ENCODE measurements around the gene PLA2G2F. TPM values are rescaled to one million over a fixed set of nuclear protein-coding genes. Genes with fewer than 3 reads are reported as not detected.

Gene PLA2G2F
- total RNA-seq, 1 donor from 2014 or later, result not detected

DNA sequence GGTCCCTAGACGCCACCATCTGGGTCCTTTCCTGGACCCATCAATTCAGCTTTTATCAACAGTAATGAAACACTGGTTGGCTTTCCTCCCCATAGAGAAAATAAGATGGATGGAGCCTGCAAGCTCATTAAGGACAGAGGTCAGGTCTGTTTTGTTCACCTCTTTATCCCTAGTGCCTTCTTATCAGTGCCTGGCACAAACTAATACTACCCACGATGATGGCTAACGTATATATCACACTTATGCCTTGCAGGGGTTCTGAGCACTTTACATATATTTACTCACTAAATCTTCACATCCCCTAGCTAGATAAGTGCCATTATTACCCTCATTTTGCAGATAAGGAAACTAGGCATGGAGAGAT lies 41.7 kb downstream of the PLA2G2F start:
- no peak overlapping the region for H3K27ac Mint-ChIP-seq (ENCODE audit: unreplicated experiment)

DNA sequence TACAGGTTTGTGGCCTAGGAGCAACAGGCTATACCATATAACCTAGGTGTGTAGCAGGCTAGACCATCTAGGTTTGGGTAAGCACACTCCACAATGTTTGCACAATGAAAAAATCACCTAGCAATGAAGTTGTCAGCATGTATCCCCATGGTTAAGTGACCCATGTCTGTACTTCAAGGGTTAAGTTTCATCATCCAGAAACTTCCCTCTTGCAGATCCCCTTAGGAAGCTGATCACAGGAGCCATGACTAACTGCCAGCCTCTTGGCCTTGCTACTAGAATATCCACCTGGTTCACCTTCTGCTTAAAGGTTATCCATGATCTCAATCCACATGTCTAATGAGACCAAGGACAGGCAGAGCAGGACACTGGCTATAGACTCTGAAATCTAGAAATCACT lies 43.3 kb downstream of the PLA2G2F start:
- TF ChIP-seq, protein P1, sequence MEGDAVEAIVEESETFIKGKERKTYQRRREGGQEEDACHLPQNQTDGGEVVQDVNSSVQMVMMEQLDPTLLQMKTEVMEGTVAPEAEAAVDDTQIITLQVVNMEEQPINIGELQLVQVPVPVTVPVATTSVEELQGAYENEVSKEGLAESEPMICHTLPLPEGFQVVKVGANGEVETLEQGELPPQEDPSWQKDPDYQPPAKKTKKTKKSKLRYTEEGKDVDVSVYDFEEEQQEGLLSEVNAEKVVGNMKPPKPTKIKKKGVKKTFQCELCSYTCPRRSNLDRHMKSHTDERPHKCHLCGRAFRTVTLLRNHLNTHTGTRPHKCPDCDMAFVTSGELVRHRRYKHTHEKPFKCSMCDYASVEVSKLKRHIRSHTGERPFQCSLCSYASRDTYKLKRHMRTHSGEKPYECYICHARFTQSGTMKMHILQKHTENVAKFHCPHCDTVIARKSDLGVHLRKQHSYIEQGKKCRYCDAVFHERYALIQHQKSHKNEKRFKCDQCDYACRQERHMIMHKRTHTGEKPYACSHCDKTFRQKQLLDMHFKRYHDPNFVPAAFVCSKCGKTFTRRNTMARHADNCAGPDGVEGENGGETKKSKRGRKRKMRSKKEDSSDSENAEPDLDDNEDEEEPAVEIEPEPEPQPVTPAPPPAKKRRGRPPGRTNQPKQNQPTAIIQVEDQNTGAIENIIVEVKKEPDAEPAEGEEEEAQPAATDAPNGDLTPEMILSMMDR (IDR thresholded peaks at IDR 0.05; ENCODE audit: unreplicated experiment), result no peak
- H3K27me3 Mint-ChIP-seq (ENCODE audit: unreplicated experiment), result peaks cover 14% of the 10 kb centered on the region
- no peak overlapping the region for H3K4me3 Mint-ChIP-seq (ENCODE audit: unreplicated experiment)
- H3K36me3 Mint-ChIP-seq (ENCODE audit: low read depth, unreplicated experiment), result no peaks in the 10 kb centered on the region
- DNase-seq (ENCODE audit: low spot score), result no peak
- no peaks in the 10 kb centered on the region for H3K9me3 Mint-ChIP-seq (ENCODE audit: unreplicated experiment)
- H3K27ac Mint-ChIP-seq (ENCODE audit: unreplicated experiment), result no peak overlapping the region
- peaks cover 17% of the 10 kb centered on the region for H3K4me1 Mint-ChIP-seq (ENCODE audit: unreplicated experiment)

More for the DNA sequence above, 41.7 kb downstream of the PLA2G2F start:
- peaks cover 14% of the 10 kb centered on the region for H3K27me3 Mint-ChIP-seq (ENCODE audit: unreplicated experiment)
- TF ChIP-seq, protein P1 (IDR thresholded peaks at IDR 0.05; ENCODE audit: unreplicated experiment), result no peak
- no peaks in the 10 kb centered on the region for H3K36me3 Mint-ChIP-seq (ENCODE audit: low read depth, unreplicated experiment)
- H3K9me3 Mint-ChIP-seq (ENCODE audit: unreplicated experiment), result no peaks in the 10 kb centered on the region
- DNase-seq (ENCODE audit: low spot score), result no peak
- peaks cover 9% of the 10 kb centered on the region for H3K4me1 Mint-ChIP-seq (ENCODE audit: unreplicated experiment)
- H3K4me3 Mint-ChIP-seq (ENCODE audit: unreplicated experiment), result no peak overlapping the region

DNA sequence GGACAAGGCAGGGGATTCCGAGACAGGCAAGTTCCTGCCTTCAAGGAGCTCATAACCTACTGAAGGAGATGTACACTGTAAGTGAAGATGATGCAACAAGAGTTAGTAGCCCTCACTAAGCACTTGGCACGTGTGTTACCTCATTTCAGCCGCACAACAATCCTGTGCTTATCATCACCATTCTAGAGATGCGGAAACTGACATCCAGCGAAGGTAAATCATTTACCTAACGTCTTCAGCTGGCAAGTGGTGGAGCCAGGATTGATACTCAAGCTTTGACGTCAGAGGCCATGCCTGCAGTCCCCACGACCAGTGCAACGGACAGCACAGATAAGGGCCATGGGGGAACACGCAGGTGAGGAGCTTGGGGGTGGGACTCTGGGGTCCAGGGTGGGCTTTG lies 43.9 kb downstream of the PLA2G2F start:
- peaks cover 14% of the 10 kb centered on the region for H3K27me3 Mint-ChIP-seq (ENCODE audit: unreplicated experiment)
- TF ChIP-seq, protein P1 (IDR thresholded peaks at IDR 0.05; ENCODE audit: unreplicated experiment), result no peak
- no peak overlapping the region for H3K27ac Mint-ChIP-seq (ENCODE audit: unreplicated experiment)
- peaks cover 18% of the 10 kb centered on the region for H3K4me1 Mint-ChIP-seq (ENCODE audit: unreplicated experiment)
- H3K36me3 Mint-ChIP-seq (ENCODE audit: low read depth, unreplicated experiment), result no peaks in the 10 kb centered on the region
- H3K9me3 Mint-ChIP-seq (ENCODE audit: unreplicated experiment), result no peaks in the 10 kb centered on the region
- no peak for DNase-seq (ENCODE audit: low spot score)
- no peak overlapping the region for H3K4me3 Mint-ChIP-seq (ENCODE audit: unreplicated experiment)

DNA sequence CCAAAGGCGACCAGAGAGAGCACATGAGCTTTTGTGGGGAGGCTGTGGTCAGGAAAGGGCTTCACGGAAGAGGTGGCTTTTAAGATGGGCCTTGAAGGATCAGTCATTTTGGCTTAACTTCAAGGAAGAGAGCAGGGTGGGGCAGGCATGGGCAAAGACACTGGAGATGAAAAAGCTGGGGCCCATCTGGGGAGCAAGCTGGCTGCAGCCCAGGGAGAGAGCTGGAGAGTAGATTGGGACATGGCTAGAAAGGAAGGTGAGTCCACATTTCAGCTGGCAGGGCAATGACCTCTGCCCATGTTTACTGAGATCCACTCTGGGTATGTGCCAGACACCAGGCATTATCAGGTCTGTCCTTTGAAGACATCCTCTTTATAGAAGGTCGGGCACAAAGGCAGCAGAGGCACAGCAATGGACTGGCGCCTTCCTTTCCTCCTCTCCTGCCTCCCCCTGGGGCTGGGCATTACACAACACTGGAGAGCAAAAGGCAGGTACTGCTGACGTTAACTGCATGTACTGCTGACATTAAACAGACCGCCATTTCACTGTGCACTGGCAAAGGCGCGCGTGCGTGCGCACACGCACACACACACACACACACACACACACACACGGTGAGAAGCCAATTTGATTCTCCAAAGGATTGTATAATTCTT lies 44.6 kb downstream of the PLA2G2F start:
- DNase-seq (ENCODE audit: low spot score), result no peak
- Mint-ChIP-seq H3K4me1 (ENCODE audit: unreplicated experiment) (peaks cover 22% of the 10 kb centered on the region), H3K36me3 (ENCODE audit: low read depth, unreplicated experiment) (no peaks in the 10 kb centered on the region), H3K9me3 (ENCODE audit: unreplicated experiment) (no peaks in the 10 kb centered on the region), H3K27ac (ENCODE audit: unreplicated experiment) (peak overlapping the region; percentile 34), H3K4me3 (ENCODE audit: unreplicated experiment) (no peak overlapping the region), H3K27me3 (ENCODE audit: unreplicated experiment) (peaks cover 14% of the 10 kb centered on the region)
- TF ChIP-seq, protein P1 (IDR thresholded peaks at IDR 0.05; ENCODE audit: unreplicated experiment), result no peak

DNA sequence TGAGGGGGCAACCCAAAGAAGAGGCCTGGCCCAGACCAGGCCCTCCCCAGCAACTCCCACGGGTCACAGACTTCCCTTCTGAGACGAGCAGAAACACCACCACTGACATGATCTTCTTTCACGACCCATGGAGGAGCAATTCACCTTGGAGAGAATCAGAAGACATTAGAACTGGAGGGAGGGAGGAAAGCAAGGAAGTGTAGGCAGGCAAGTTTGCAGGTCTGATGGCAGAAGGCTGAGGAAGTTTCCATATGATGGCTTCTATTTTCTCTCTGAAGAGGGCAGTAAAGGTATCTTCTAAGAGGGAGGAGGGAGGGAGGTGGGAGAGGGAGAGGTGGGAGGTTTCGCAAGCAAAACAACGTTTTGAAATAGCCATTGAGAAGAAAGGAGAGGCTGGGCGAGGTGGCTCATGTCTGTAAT lies 45.4 kb downstream of the PLA2G2F start:
- TF ChIP-seq, protein P1 (IDR thresholded peaks at IDR 0.05; ENCODE audit: unreplicated experiment), result no peak
- H3K4me1 Mint-ChIP-seq (ENCODE audit: unreplicated experiment), result peaks cover 22% of the 10 kb centered on the region
- DNase-seq (ENCODE audit: low spot score), result no peak
- H3K27ac Mint-ChIP-seq (ENCODE audit: unreplicated experiment), result no peak overlapping the region
- H3K27me3 Mint-ChIP-seq (ENCODE audit: unreplicated experiment), result peaks cover 14% of the 10 kb centered on the region
- no peaks in the 10 kb centered on the region for H3K9me3 Mint-ChIP-seq (ENCODE audit: unreplicated experiment)
- no peaks in the 10 kb centered on the region for H3K36me3 Mint-ChIP-seq (ENCODE audit: low read depth, unreplicated experiment)
- H3K4me3 Mint-ChIP-seq (ENCODE audit: unreplicated experiment), result no peak overlapping the region
